RWPE2 (cell line): ENCODE results near the gene CBY3.
"Not testable (repeated sequence)": the region's sequence is repeated elsewhere in the genome, so short reads cannot be mapped to it uniquely, and the experiment has no call there.

Experiments
- ATAC-seq: fragments of 200-7000 bp; cut with Tn5 transposase; 3 replicates; pipeline ENCODE4 v1.9.1; 2021; ENCODE audit warnings: low read depth
- DNase-seq: peaks from one replicate; pipeline ENCODE4 v3.0.0-alpha.2; 2020; ENCODE audit warnings: low spot score
- H3K27ac ChIP-seq: fragments of 450-650 bp; 2 replicates; pipeline ENCODE4 v1.5.1; 2017; ENCODE audit warnings: mild to moderate bottlenecking; ENCODE audit not compliant: poor library complexity, severe bottlenecking
- H3K27me3 ChIP-seq: fragments of 250-450 bp; sonication (Bioruptor Pico); 2 replicates; pipeline ENCODE4 v1.5.1; 2021; ENCODE audit warnings: mild to moderate bottlenecking, moderate library complexity; ENCODE audit not compliant: insufficient read depth, poor library complexity, severe bottlenecking
- H3K36me3 ChIP-seq: fragments of 250-450 bp; sonication (Bioruptor Pico); 2 replicates; pipeline ENCODE4 v1.5.1; 2020; ENCODE audit warnings: low read depth, mild to moderate bottlenecking, moderate library complexity
- H3K4me1 ChIP-seq: fragments of 250-450 bp; sonication (Bioruptor Pico); 2 replicates; pipeline ENCODE4 v1.5.1; 2021; ENCODE audit warnings: mild to moderate bottlenecking, moderate library complexity; ENCODE audit not compliant: insufficient read depth, poor library complexity, severe bottlenecking
- H3K4me3 ChIP-seq: fragments of 250-450 bp; sonication (Bioruptor Pico); 2 replicates; pipeline ENCODE4 v1.5.1; 2021; ENCODE audit warnings: mild to moderate bottlenecking, moderate library complexity; ENCODE audit not compliant: severe bottlenecking
- H3K9me3 ChIP-seq: fragments of 250-450 bp; sonication (Bioruptor Pico); 2 replicates; pipeline ENCODE4 v1.5.1; 2021; ENCODE audit warnings: mild to moderate bottlenecking, moderate library complexity; ENCODE audit not compliant: severe bottlenecking
- CTCF ChIP-seq: fragments of 450-650 bp; IDR thresholded peaks from one replicate; pipeline ENCODE4 v1.5.1; 2017; ENCODE audit warnings: mild to moderate bottlenecking, moderate library complexity; ENCODE audit not compliant: poor library complexity, severe bottlenecking

The CBY3 gene

GRCh38 chr5:179698935-179699615, 18.2 kb upstream of the CBY3 start, which contains the start of gene CANX:
TSS of gene CANX (plus strand) at chr5:179698967. CDS start at chr5:179705682, 6,715 bp downstream.
- DNase-seq (no peak), ATAC-seq (peak; percentile 0; the same call in 1 of the 3 replicates)
- no peaks in the 10 kb centered on the region for H3K9me3 ChIP-seq
- no peaks in the 10 kb centered on the region for H3K27me3 ChIP-seq
- no peak for TF ChIP-seq CTCF
- peaks cover 10% of the 10 kb centered on the region for H3K4me1 ChIP-seq
- peak within 1 kb of the TSS; percentile 94 for H3K4me3 ChIP-seq
- peaks cover 46% of the 10 kb centered on the region for H3K36me3 ChIP-seq
- H3K27ac ChIP-seq = peak within 1 kb of the TSS; percentile 71

- DNase-seq (peak; percentile 100), ATAC-seq (peak; percentile 87)
- H3K27me3 ChIP-seq = no peaks in the 10 kb centered on the region
- peak overlapping the region; percentile 71 for H3K27ac ChIP-seq
- H3K9me3 ChIP-seq = no peaks in the 10 kb centered on the region
- H3K4me1 ChIP-seq = peaks cover 10% of the 10 kb centered on the region
- H3K4me3 ChIP-seq = peak overlapping the region; percentile 94
- peaks cover 38% of the 10 kb centered on the region for H3K36me3 ChIP-seq
- TF ChIP-seq CTCF = no peak
These were observed 17.4 kb upstream of the CBY3 start for GRCh38 chr5:179697993-179698934.

GRCh38 chr5:179697543-179697942, 16.7 kb upstream of the CBY3 start:
- Histone ChIP-seq H3K4me3 (peak overlapping the region; percentile 94), H3K36me3 (peaks cover 31% of the 10 kb centered on the region), H3K27ac (peak overlapping the region; percentile 71)
- not testable (repeated sequence) for ATAC-seq, H3K4me1 ChIP-seq, H3K27me3 ChIP-seq, DNase-seq, H3K9me3 ChIP-seq

GRCh38 chr5:179697108-179697507, 16.3 kb upstream of the CBY3 start:
- Histone ChIP-seq H3K9me3 (no peaks in the 10 kb centered on the region), H3K27me3 (no peaks in the 10 kb centered on the region), H3K36me3 (peaks cover 27% of the 10 kb centered on the region), H3K4me1 (peaks cover 10% of the 10 kb centered on the region), H3K4me3 (no peak overlapping the region), H3K27ac (no peak overlapping the region)
- DNase-seq (no peak), ATAC-seq (no peak)
- TF ChIP-seq CTCF = no peak

- TF ChIP-seq CTCF = no peak
- Histone ChIP-seq H3K27me3 (no peaks in the 10 kb centered on the region), H3K9me3 (no peaks in the 10 kb centered on the region), H3K27ac (no peak overlapping the region), H3K36me3 (peaks cover 22% of the 10 kb centered on the region), H3K4me1 (peaks cover 10% of the 10 kb centered on the region), H3K4me3 (no peak overlapping the region)
- DNase-seq = no peak
- ATAC-seq = no peak
These were observed 15.8 kb upstream of the CBY3 start for GRCh38 chr5:179696603-179697002.
